ENCODE results near the gene GMCL1. TPM values are rescaled to one million over a fixed set of nuclear protein-coding genes. Genes with fewer than 3 reads are reported as not detected.
A peak's percentile ranks its signal among the peaks of the same experiment; 100 is the strongest.

GMCL1 gene
- total and polyA plus RNA-seq, 9 of the 15 experiments (the other 6 are each of a cell fraction or from before 2014, with no cell fraction given), result 7.0 to 27.3 (median 15.4) TPM

DNA sequence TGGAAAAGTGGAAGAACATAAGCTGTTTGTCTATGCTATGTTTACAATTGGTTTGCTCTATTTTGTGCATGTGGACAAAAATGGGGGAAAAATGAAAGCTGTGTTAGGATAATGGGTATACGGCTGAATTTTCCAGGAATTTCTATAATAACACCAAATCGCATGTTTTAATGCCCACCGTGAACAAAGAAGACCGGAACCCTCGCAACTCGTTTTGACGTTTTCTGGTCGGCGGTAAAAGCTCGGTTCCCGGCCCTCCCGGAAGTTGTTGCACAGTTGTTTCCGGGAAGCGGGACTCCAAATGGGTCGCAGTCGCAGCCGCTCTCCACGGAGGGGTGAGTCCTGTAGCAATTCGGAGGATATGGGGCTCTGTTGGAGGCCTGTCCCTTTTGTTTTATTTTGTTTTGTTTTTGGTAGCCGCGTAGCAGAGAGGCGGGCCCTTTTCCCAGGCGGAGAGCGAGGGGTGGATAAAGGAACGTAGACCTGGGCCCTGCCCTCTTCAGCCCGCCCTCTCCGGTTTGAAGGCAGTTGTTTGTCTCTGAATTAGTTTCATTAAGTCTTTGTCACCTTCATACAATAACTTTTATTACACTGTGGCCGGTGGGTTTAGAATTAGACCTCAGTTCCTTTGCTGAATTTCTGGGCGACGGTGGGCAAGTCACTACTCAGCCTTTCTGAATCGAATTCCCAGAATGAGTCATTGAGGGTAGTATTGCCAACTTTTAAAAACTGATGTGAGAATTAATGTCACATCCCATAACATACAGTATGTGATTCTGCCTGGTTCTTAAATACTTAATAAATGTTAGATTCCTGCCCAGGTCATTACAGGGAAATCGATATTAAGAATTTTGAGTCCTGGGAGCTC, 64.5 kb downstream of the GMCL1 start, which contains the start of gene SNRNP27:
TSS of gene SNRNP27 (plus strand) at position 273 of the 868 bp plus-strand sequence. CDS start at position 302, 29 bp downstream.
- H3K9me3 ChIP-seq (replicated peaks; ENCODE audit: control insufficient read depth, insufficient read depth, low read depth, low read length), result no peaks in the 10 kb centered on the region
- under 1% methylated on average over 32 of the region's 32 CpGs for WGBS (ENCODE audit: insufficient coverage, low coverage, missing lambda C conversion rate)
- H2AFZ ChIP-seq (ENCODE audit: low read depth, low read length), result peak within 1 kb of the TSS; percentile 96
- H3K9me1 ChIP-seq (ENCODE audit: control insufficient read depth, insufficient read depth, low read length), result no peaks in the 10 kb centered on the region
- H3K4me1 ChIP-seq (replicated peaks in 1 of 2; ENCODE audit: control insufficient read depth in 2 of 2, insufficient read depth in 2 of 2, low read length in 2 of 2), result peaks cover 3 to 7% of the 10 kb centered on the region in 2 experiments; a peak in 4 of 5 replicates
- peak; percentile 67 to 91 (median 77) for DNase-seq (ENCODE audit: extremely low read depth in 1 of 4, low spot score in 3 of 4)
- TSS peak; percentile 72 for BruUV-seq (replicated peaks)
- H3K4me2 ChIP-seq (ENCODE audit: insufficient read depth, low read length), result peak within 1 kb of the TSS; percentile 89
- peak; percentile 96 for ATAC-seq
- peak within 1 kb of the TSS; percentile 68 for H3K4me3 ChIP-seq
- peak within 1 kb of the TSS; percentile 88 to 89 for H3K9ac ChIP-seq (ENCODE audit: insufficient read depth in 1 of 2, low read depth in 2 of 2, low read length in 2 of 2)
- H4K20me1 ChIP-seq (replicated peaks; ENCODE audit: control insufficient read depth, insufficient read depth, low read length), result no peaks in the 10 kb centered on the region
- peaks cover 33% of the 10 kb centered on the region for H3K36me3 ChIP-seq (ENCODE audit: control insufficient read depth, insufficient read depth, low read length)
- in situ Hi-C loops (cut with MboI), result no loop called here
- peak; percentile 75 for FAIRE-seq
- CTCF ChIA-PET (ENCODE audit: low intra/inter-chr PET ratio), result no interaction called here
- intact Hi-C loops (cut with micrococcal nuclease), result loop anchor here (5.0 to 10.0 kb wide), 2 partner anchors 69 to 172 kb away; partner anchors contain the start of gene GMCL1
- peaks cover 18% of the 10 kb centered on the region for H3K79me2 ChIP-seq (ENCODE audit: control insufficient read depth, insufficient read depth, low read length)
- H3K27ac ChIP-seq (ENCODE audit: extremely low read depth, low read depth, low read length), result peak within 1 kb of the TSS; percentile 79
- POLR2A ChIA-PET, result interaction anchor here (0.6 to 2.5 kb wide), 8 partner anchors 9 to 191 kb away, joined by 3 to 17 read pairs (median 4); partner anchors contain the start of gene MXD1
- no peaks in the 10 kb centered on the region for H3K27me3 ChIP-seq (ENCODE audit: control insufficient read depth in 2 of 2, insufficient read depth in 2 of 2, low read length in 2 of 2)
- TF ChIP-seq ZBTB7A (IDR thresholded peaks at IDR 0.05; ENCODE audit: borderline replicate concordance, control insufficient read depth, low read depth, low read length), result no peak
- TF ChIP-seq, protein P1, sequence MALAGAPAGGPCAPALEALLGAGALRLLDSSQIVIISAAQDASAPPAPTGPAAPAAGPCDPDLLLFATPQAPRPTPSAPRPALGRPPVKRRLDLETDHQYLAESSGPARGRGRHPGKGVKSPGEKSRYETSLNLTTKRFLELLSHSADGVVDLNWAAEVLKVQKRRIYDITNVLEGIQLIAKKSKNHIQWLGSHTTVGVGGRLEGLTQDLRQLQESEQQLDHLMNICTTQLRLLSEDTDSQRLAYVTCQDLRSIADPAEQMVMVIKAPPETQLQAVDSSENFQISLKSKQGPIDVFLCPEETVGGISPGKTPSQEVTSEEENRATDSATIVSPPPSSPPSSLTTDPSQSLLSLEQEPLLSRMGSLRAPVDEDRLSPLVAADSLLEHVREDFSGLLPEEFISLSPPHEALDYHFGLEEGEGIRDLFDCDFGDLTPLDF (CRISPR knock-in tag; IDR thresholded peaks at IDR 0.05), result peak; percentile 64; the same call in 1 of the 2 replicates
- TF ChIP-seq HMGN3 (IDR thresholded peaks at IDR 0.05; ENCODE audit: borderline replicate concordance, extremely low read depth, insufficient read length, low read depth, low read length), result no peak
- TF ChIP-seq THRAP3 (IDR thresholded peaks at IDR 0.05; ENCODE audit: borderline replicate concordance), result peak; percentile 59; the same call in 1 of the 2 replicates
- no peak for TF ChIP-seq MCM5 (IDR thresholded peaks at IDR 0.05; ENCODE audit: low read depth)
- TF ChIP-seq KDM1A (IDR thresholded peaks at IDR 0.05), result no peak
- no peak for TF ChIP-seq CBFB (CRISPR knock-in tag; IDR thresholded peaks at IDR 0.05)
- no peak for TF ChIP-seq MXI1 (IDR thresholded peaks at IDR 0.05; ENCODE audit: low read depth, low read length)
- no peak for TF ChIP-seq NONO (IDR thresholded peaks at IDR 0.05; ENCODE audit: low read depth in 2 of 2, low read length in 1 of 2)
- TF ChIP-seq SMARCE1 (IDR thresholded peaks at IDR 0.05), result no peak
- TF ChIP-seq SREBF1 (IDR thresholded peaks at IDR 0.05; ENCODE audit: borderline replicate concordance, low read depth, low read length), result no peak
- no peak for TF ChIP-seq ADNP (tag; IDR thresholded peaks at IDR 0.05)
- TF ChIP-seq SIRT6 (IDR thresholded peaks at IDR 0.05; ENCODE audit: low read depth, low read length), result no peak
- TF ChIP-seq, protein P2, sequence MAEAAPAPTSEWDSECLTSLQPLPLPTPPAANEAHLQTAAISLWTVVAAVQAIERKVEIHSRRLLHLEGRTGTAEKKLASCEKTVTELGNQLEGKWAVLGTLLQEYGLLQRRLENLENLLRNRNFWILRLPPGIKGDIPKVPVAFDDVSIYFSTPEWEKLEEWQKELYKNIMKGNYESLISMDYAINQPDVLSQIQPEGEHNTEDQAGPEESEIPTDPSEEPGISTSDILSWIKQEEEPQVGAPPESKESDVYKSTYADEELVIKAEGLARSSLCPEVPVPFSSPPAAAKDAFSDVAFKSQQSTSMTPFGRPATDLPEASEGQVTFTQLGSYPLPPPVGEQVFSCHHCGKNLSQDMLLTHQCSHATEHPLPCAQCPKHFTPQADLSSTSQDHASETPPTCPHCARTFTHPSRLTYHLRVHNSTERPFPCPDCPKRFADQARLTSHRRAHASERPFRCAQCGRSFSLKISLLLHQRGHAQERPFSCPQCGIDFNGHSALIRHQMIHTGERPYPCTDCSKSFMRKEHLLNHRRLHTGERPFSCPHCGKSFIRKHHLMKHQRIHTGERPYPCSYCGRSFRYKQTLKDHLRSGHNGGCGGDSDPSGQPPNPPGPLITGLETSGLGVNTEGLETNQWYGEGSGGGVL (CRISPR knock-in tag; IDR thresholded peaks at IDR 0.05), result no peak
- no peak for TF ChIP-seq MTF1 (CRISPR knock-in tag; IDR thresholded peaks at IDR 0.05; ENCODE audit: borderline replicate concordance)
- no peak for TF ChIP-seq GATAD2B (IDR thresholded peaks at IDR 0.05; ENCODE audit: borderline replicate concordance)
- peak; percentile 85 for TF ChIP-seq XRCC5 (IDR thresholded peaks at IDR 0.05; ENCODE audit: low read depth, low read length)
- peak; percentile 36; the same call in 1 of the 2 replicates for TF ChIP-seq TEAD4 (IDR thresholded peaks at IDR 0.05; ENCODE audit: low read length)
- TF ChIP-seq TEAD4 (CRISPR knock-in tag; IDR thresholded peaks at IDR 0.05; ENCODE audit: borderline replicate concordance), result no peak
